ENCODE results near the gene CRABP1.

The CRABP1 gene

GRCh38 chr15:78315686-78316282 lies 24.4 kb upstream of the CRABP1 start:
- no peak for DNase-seq (ENCODE audit: insufficient read length, low spot score)
- FAIRE-seq = peak; percentile 9
- TF ChIP-seq POLR2A (IDR thresholded peaks at IDR 0.05; ENCODE audit: low read depth, low read length) (no peak), POU2F2 (IDR thresholded peaks at IDR 0.05; ENCODE audit: low read depth, low read length) (no peak), PAX5 (IDR thresholded peaks at IDR 0.05; ENCODE audit: insufficient read depth, low read length, severe bottlenecking) (no peak), POLR2AphosphoS5 (IDR thresholded peaks at IDR 0.05; ENCODE audit: low read depth, low read length) (no peak)

- FAIRE-seq (no peak), DNase-seq (ENCODE audit: insufficient read length, low spot score) (no peak)
- TF ChIP-seq POLR2AphosphoS5 (IDR thresholded peaks at IDR 0.05; ENCODE audit: low read depth, low read length) (no peak), TAF1 (IDR thresholded peaks at IDR 0.05; ENCODE audit: low read depth, low read length) (no peak), POU2F2 (IDR thresholded peaks at IDR 0.05; ENCODE audit: low read depth, low read length) (no peak), SPI1 (IDR thresholded peaks at IDR 0.05; ENCODE audit: low read depth, low read length) (no peak), POLR2A (IDR thresholded peaks at IDR 0.05; ENCODE audit: low read depth, low read length) (no peak), PAX5 (IDR thresholded peaks at IDR 0.05; ENCODE audit: insufficient read depth, low read length, severe bottlenecking) (no peak)
Measured at GRCh38 chr15:78316283-78317083, 23.7 kb upstream of the CRABP1 start.

DNA sequence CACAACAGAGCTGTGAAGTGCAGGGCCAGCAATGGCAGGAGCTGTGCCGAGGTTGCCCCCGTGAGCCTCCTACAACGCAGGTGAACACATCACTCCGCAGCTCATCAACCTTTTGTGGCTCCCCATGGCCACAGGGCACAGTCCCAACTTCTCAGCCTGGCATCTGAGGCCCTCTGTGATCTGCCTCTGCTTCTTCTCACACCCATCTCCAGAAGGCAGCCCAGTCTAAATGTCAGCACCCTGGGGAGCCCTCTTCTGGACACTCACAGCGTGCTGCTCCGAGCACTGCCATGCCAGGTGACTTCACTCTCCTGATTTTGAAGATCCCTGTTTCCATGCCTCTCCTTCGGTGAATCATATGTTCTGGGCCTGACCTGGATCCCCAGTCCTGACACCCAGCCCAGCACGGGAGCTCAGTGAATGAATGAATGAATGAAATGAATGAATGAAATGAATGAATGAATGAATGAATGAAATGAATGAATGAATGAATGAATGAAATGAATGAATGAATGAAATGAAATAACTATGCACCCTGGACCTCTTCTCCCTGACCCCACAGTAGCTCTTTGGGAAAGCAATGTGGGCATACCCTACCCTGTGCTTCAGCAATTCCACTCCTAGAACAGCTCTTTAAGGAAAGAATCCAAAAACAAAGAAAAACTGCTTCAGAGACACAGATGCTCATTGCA lies 22.9 kb upstream of the CRABP1 start:
- TF ChIP-seq TAF1 (IDR thresholded peaks at IDR 0.05; ENCODE audit: low read depth, low read length) (no peak), SPI1 (IDR thresholded peaks at IDR 0.05; ENCODE audit: low read depth, low read length) (no peak), POLR2AphosphoS5 (IDR thresholded peaks at IDR 0.05; ENCODE audit: low read depth, low read length) (no peak)
- no peak for FAIRE-seq
- no peak for DNase-seq (ENCODE audit: insufficient read length, low spot score)

- no peak for DNase-seq (ENCODE audit: insufficient read length, low spot score)
- no peak for FAIRE-seq
Measured at GRCh38 chr15:78319588-78319987, 20.6 kb upstream of the CRABP1 start.

DNA sequence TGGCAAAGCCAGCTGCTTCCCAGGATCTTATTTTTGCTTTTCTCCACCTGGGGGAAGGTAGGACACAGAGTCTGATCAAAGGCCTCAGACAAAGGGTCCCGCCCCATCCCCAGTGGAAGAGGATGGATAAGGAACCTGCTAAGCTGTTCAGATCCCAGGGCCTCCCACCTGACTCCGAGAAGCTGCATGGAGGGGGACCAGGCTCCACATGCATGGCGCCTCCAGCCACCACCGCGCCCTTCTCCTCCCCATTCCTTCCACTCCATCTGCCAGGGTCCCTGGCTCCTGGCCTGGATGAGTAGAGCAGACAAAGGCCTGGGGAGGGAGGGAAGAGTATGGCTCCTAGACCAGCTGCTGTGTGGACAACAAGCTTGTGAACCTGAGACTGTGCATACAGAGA lies 20.0 kb upstream of the CRABP1 start:
- FAIRE-seq (no peak), DNase-seq (ENCODE audit: insufficient read length, low spot score) (no peak)
- TF ChIP-seq POLR2AphosphoS5 (IDR thresholded peaks at IDR 0.05; ENCODE audit: low read depth, low read length) (no peak), POU2F2 (IDR thresholded peaks at IDR 0.05; ENCODE audit: low read depth, low read length) (no peak), PAX5 (IDR thresholded peaks at IDR 0.05; ENCODE audit: insufficient read depth, low read length, severe bottlenecking) (no peak), TAF1 (IDR thresholded peaks at IDR 0.05; ENCODE audit: low read depth, low read length) (no peak), SPI1 (IDR thresholded peaks at IDR 0.05; ENCODE audit: low read depth, low read length) (no peak), POLR2A (IDR thresholded peaks at IDR 0.05; ENCODE audit: low read depth, low read length) (no peak)

More at GRCh38 chr15:78319588-78319987, 20.6 kb upstream of the CRABP1 start:
- TF ChIP-seq POU2F2 (IDR thresholded peaks at IDR 0.05; ENCODE audit: low read depth, low read length) (no peak), POLR2AphosphoS5 (IDR thresholded peaks at IDR 0.05; ENCODE audit: low read depth, low read length) (no peak), SPI1 (IDR thresholded peaks at IDR 0.05; ENCODE audit: low read depth, low read length) (no peak), PAX5 (IDR thresholded peaks at IDR 0.05; ENCODE audit: insufficient read depth, low read length, severe bottlenecking) (no peak), TAF1 (IDR thresholded peaks at IDR 0.05; ENCODE audit: low read depth, low read length) (no peak), POLR2A (IDR thresholded peaks at IDR 0.05; ENCODE audit: low read depth, low read length) (no peak)

DNA sequence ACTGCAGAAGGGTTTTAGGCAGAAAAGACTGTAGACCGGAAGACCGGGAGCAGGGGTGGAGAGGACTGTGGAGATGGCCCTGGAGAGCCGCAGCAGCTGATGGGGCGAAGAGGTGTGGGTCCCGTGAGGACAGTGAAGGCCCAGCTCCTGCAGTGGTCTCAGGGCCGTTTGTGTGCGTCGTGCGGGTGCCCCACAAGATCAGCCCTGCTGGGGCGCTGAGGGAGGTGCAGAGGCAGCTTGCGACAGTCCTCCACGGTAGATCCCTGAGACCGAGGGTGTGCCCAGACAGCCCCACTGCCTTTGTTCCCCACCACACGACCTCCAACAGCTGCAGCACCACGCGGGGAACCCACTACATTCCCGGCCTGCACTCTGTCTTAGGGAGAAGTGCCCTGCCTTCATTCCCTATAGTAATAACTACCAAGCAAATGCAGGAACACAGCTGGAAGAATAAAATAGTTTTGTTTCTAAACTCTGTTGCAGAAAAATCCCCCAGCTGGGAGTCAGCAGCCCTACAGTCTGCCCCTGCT lies 19.0 kb upstream of the CRABP1 start:
- DNase-seq (ENCODE audit: insufficient read length, low spot score) = no peak
- no peak for FAIRE-seq
- no peak for TF ChIP-seq PAX5 (IDR thresholded peaks at IDR 0.05; ENCODE audit: insufficient read depth, low read length, severe bottlenecking)
- TF ChIP-seq POU2F2 (IDR thresholded peaks at IDR 0.05; ENCODE audit: low read depth, low read length) = no peak
- TF ChIP-seq TAF1 (IDR thresholded peaks at IDR 0.05; ENCODE audit: low read depth, low read length) = no peak
- no peak for TF ChIP-seq POLR2AphosphoS5 (IDR thresholded peaks at IDR 0.05; ENCODE audit: low read depth, low read length)
- TF ChIP-seq POLR2A (IDR thresholded peaks at IDR 0.05; ENCODE audit: low read depth, low read length) = no peak

- FAIRE-seq (no peak), DNase-seq (ENCODE audit: insufficient read length, low spot score) (no peak)
- TF ChIP-seq TAF1 (IDR thresholded peaks at IDR 0.05; ENCODE audit: low read depth, low read length) = no peak
- no peak for TF ChIP-seq SPI1 (IDR thresholded peaks at IDR 0.05; ENCODE audit: low read depth, low read length)
- no peak for TF ChIP-seq PAX5 (IDR thresholded peaks at IDR 0.05; ENCODE audit: insufficient read depth, low read length, severe bottlenecking)
- no peak for TF ChIP-seq POLR2AphosphoS5 (IDR thresholded peaks at IDR 0.05; ENCODE audit: low read depth, low read length)
- TF ChIP-seq POU2F2 (IDR thresholded peaks at IDR 0.05; ENCODE audit: low read depth, low read length) = no peak
- TF ChIP-seq POLR2A (IDR thresholded peaks at IDR 0.05; ENCODE audit: low read depth, low read length) = no peak
Measured at GRCh38 chr15:78321786-78322185, 18.4 kb upstream of the CRABP1 start.

DNA sequence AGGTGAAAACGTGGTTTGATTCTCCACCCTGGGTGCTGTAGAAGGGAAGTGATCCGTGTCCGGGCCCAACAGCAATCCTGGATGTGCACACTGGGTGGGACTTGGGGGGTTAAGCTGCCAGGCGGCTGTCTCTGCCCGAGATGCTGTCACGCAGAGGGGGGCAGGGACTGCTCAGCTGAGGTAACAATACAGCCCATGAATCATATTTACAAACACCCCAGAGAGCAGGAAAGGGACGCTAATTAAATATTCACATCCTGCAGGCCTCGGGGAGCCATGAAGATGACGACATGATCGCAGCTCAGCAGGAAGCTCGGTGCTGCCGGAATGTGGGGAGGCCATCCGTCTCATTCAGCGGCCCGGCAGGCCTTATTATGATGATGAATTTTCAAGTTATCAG lies 17.9 kb upstream of the CRABP1 start:
- no peak for FAIRE-seq
- DNase-seq (ENCODE audit: insufficient read length, low spot score) = no peak
- TF ChIP-seq POLR2AphosphoS5 (IDR thresholded peaks at IDR 0.05; ENCODE audit: low read depth, low read length) (no peak), SPI1 (IDR thresholded peaks at IDR 0.05; ENCODE audit: low read depth, low read length) (no peak), PAX5 (IDR thresholded peaks at IDR 0.05; ENCODE audit: insufficient read depth, low read length, severe bottlenecking) (no peak)

GRCh38 chr15:78322724-78323521 lies 17.2 kb upstream of the CRABP1 start:
- FAIRE-seq (no peak), DNase-seq (ENCODE audit: insufficient read length, low spot score) (no peak)
- TF ChIP-seq POLR2A (IDR thresholded peaks at IDR 0.05; ENCODE audit: low read depth, low read length) = no peak
- TF ChIP-seq PAX5 (IDR thresholded peaks at IDR 0.05; ENCODE audit: insufficient read depth, low read length, severe bottlenecking) = no peak
- TF ChIP-seq TAF1 (IDR thresholded peaks at IDR 0.05; ENCODE audit: low read depth, low read length) = no peak
- TF ChIP-seq SPI1 (IDR thresholded peaks at IDR 0.05; ENCODE audit: low read depth, low read length) = no peak
- no peak for TF ChIP-seq POU2F2 (IDR thresholded peaks at IDR 0.05; ENCODE audit: low read depth, low read length)
- no peak for TF ChIP-seq POLR2AphosphoS5 (IDR thresholded peaks at IDR 0.05; ENCODE audit: low read depth, low read length)

Measured in GM12891 (cell line).